ENCODE results near the gene GNG4.

DNA sequence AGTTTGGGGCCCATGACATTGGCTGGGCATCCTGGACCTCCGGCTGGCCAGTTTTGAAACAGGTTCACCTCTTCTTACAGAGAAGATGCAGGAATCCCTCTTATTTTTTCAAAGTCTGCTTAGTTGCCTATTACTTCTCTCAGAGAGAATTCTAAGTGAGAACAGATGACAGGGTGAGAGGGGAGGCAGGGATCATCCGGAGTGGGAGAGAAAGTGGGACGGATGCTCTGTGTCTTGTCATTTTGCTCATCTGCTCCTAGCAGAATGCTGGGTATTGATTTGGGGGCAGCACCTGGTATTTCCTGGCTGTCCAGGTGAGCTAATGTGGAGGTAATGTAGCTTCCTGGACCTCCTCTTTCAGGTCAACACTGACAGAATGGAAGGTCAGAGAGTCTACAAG lies 32.4 kb downstream of the GNG4 start:
- TF ChIP-seq POLR2AphosphoS5 (IDR thresholded peaks at IDR 0.05; ENCODE audit: low read length) (no peak), JUND (IDR thresholded peaks at IDR 0.05; ENCODE audit: low read depth, low read length) (no peak), SMC3 (IDR thresholded peaks at IDR 0.05; ENCODE audit: borderline replicate concordance, low read length) (no peak), FOXM1 (IDR thresholded peaks at IDR 0.05; ENCODE audit: low read depth, low read length) (no peak), EZH2 (IDR thresholded peaks at IDR 0.05; ENCODE audit: borderline replicate concordance, control insufficient read depth, low read depth, low read length) (no peak), CHD2 (IDR thresholded peaks at IDR 0.05; ENCODE audit: borderline replicate concordance, low read depth, low read length) (no peak), EP300 (IDR thresholded peaks at IDR 0.05; ENCODE audit: borderline replicate concordance in 1 of 2, control insufficient read depth in 1 of 2, low read depth in 2 of 2, low read length in 2 of 2) (no peak)
- TF ChIP-seq, protein P1, sequence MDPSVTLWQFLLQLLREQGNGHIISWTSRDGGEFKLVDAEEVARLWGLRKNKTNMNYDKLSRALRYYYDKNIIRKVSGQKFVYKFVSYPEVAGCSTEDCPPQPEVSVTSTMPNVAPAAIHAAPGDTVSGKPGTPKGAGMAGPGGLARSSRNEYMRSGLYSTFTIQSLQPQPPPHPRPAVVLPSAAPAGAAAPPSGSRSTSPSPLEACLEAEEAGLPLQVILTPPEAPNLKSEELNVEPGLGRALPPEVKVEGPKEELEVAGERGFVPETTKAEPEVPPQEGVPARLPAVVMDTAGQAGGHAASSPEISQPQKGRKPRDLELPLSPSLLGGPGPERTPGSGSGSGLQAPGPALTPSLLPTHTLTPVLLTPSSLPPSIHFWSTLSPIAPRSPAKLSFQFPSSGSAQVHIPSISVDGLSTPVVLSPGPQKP (IDR thresholded peaks at IDR 0.05; ENCODE audit: low read depth, low read length) = no peak
- TF ChIP-seq, protein P2, sequence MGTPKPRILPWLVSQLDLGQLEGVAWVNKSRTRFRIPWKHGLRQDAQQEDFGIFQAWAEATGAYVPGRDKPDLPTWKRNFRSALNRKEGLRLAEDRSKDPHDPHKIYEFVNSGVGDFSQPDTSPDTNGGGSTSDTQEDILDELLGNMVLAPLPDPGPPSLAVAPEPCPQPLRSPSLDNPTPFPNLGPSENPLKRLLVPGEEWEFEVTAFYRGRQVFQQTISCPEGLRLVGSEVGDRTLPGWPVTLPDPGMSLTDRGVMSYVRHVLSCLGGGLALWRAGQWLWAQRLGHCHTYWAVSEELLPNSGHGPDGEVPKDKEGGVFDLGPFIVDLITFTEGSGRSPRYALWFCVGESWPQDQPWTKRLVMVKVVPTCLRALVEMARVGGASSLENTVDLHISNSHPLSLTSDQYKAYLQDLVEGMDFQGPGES (IDR thresholded peaks at IDR 0.05) = no peak
- TF ChIP-seq, protein P3, sequence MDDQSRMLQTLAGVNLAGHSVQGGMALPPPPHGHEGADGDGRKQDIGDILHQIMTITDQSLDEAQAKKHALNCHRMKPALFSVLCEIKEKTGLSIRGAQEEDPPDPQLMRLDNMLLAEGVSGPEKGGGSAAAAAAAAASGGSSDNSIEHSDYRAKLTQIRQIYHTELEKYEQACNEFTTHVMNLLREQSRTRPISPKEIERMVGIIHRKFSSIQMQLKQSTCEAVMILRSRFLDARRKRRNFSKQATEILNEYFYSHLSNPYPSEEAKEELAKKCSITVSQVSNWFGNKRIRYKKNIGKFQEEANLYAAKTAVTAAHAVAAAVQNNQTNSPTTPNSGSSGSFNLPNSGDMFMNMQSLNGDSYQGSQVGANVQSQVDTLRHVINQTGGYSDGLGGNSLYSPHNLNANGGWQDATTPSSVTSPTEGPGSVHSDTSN (IDR thresholded peaks at IDR 0.05; ENCODE audit: insufficient replicate concordance, low read depth, low read length) = no peak
